Measurements from ENCODE around the gene SPIRE2. TPM values are rescaled to one million over a fixed set of nuclear protein-coding genes. Genes with fewer than 3 reads are reported as not detected.

The SPIRE2 gene
- total and polyA plus RNA-seq, 2 of the 4 experiments (the other 2 are of a cell fraction), result 0.72 to 1.9 TPM

DNA sequence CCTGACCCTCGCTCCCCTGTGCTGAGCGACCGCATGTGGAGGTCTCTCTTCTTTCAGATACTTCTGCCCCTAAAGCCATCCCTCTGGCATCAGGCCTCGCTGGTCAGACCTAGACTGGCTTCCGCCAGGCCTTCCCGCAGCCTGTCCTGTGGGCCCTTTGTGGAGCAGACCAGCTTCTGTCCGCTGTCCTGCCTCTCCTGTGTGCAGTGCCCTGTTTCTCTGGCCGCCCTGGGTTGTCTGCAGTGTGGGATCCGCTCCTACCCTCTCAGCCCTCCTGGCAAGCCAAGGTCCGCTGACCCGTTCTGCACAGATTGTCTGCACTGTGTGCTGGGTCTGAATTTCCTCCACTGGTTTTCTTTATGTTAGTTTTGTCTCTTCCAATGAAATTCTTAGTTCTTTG lies 68.9 kb downstream of the SPIRE2 start:
- TF ChIP-seq SMC3 (IDR thresholded peaks at IDR 0.05; ENCODE audit: low read depth, low read length) (no peak), RAD21 (IDR thresholded peaks at IDR 0.05; ENCODE audit: low read length) (no peak), CEBPB (IDR thresholded peaks at IDR 0.05; ENCODE audit: low read depth, low read length) (no peak), MAFK (IDR thresholded peaks at IDR 0.05; ENCODE audit: low read depth, low read length) (no peak), MAZ (IDR thresholded peaks at IDR 0.05; ENCODE audit: borderline replicate concordance, low read depth, low read length) (no peak), RCOR1 (IDR thresholded peaks at IDR 0.05; ENCODE audit: insufficient replicate concordance, low read length) (no peak), NFE2L2 (IDR thresholded peaks at IDR 0.05; ENCODE audit: low read depth, low read length) (no peak), RFX5 (IDR thresholded peaks at IDR 0.05; ENCODE audit: low read depth, low read length) (no peak), CHD1 (IDR thresholded peaks at IDR 0.05; ENCODE audit: low read depth, low read length) (no peak), MXI1 (IDR thresholded peaks at IDR 0.05; ENCODE audit: borderline replicate concordance, low read depth, low read length) (no peak), POLR2A (IDR thresholded peaks at IDR 0.05; ENCODE audit: low read depth, low read length) (no peak), FOS (IDR thresholded peaks at IDR 0.05; ENCODE audit: low read depth, low read length) (no peak), BHLHE40 (IDR thresholded peaks at IDR 0.05; ENCODE audit: low read depth, low read length) (no peak)
- TF ChIP-seq, protein P1, sequence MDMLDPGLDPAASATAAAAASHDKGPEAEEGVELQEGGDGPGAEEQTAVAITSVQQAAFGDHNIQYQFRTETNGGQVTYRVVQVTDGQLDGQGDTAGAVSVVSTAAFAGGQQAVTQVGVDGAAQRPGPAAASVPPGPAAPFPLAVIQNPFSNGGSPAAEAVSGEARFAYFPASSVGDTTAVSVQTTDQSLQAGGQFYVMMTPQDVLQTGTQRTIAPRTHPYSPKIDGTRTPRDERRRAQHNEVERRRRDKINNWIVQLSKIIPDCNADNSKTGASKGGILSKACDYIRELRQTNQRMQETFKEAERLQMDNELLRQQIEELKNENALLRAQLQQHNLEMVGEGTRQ (IDR thresholded peaks at IDR 0.05; ENCODE audit: low read depth, low read length), result no peak
- TF ChIP-seq, protein P2, sequence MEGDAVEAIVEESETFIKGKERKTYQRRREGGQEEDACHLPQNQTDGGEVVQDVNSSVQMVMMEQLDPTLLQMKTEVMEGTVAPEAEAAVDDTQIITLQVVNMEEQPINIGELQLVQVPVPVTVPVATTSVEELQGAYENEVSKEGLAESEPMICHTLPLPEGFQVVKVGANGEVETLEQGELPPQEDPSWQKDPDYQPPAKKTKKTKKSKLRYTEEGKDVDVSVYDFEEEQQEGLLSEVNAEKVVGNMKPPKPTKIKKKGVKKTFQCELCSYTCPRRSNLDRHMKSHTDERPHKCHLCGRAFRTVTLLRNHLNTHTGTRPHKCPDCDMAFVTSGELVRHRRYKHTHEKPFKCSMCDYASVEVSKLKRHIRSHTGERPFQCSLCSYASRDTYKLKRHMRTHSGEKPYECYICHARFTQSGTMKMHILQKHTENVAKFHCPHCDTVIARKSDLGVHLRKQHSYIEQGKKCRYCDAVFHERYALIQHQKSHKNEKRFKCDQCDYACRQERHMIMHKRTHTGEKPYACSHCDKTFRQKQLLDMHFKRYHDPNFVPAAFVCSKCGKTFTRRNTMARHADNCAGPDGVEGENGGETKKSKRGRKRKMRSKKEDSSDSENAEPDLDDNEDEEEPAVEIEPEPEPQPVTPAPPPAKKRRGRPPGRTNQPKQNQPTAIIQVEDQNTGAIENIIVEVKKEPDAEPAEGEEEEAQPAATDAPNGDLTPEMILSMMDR (conservative IDR thresholded peaks at IDR 0.05; ENCODE audit: low read depth, low read length), result no peak
- TF ChIP-seq, protein P3, sequence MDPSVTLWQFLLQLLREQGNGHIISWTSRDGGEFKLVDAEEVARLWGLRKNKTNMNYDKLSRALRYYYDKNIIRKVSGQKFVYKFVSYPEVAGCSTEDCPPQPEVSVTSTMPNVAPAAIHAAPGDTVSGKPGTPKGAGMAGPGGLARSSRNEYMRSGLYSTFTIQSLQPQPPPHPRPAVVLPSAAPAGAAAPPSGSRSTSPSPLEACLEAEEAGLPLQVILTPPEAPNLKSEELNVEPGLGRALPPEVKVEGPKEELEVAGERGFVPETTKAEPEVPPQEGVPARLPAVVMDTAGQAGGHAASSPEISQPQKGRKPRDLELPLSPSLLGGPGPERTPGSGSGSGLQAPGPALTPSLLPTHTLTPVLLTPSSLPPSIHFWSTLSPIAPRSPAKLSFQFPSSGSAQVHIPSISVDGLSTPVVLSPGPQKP (IDR thresholded peaks at IDR 0.05; ENCODE audit: borderline replicate concordance, low read depth, low read length), result no peak
- dilution Hi-C loops (cut with HindIII; ENCODE audit: low sequenced_read_pairs, unreplicated experiment) (no loop called here), intact Hi-C loops (cut with micrococcal nuclease) (no loop called here), in situ Hi-C loops (cut with MboI; ENCODE audit: low sequenced_read_pairs) (no loop called here)
- Histone ChIP-seq H3K4me2 (ENCODE audit: low read depth, low read length) (no peak overlapping the region), H3K27me3 (ENCODE audit: control insufficient read depth, insufficient read depth, low read length) (no peaks in the 10 kb centered on the region), H3K36me3 (ENCODE audit: control insufficient read depth, insufficient read depth, low read length) (peaks cover 67% of the 10 kb centered on the region), H4K8ac (ENCODE audit: low read depth in 2 of 2, low read length in 2 of 2) (no peak overlapping the region), H2BK20ac (ENCODE audit: low read depth, low read length) (no peak overlapping the region), H2BK15ac (ENCODE audit: low read depth, low read length) (no peak overlapping the region), H3K14ac (replicated peaks; ENCODE audit: low read depth, low read length) (no peak overlapping the region), H4K20me1 (ENCODE audit: insufficient read depth, low read length) (peaks cover 28% of the 10 kb centered on the region), H3K9me1 (ENCODE audit: insufficient read depth, low read length) (peaks cover 4% of the 10 kb centered on the region), H4K91ac (ENCODE audit: insufficient read depth, low read depth, low read length) (no peak overlapping the region), H3K4me1 (ENCODE audit: control insufficient read depth, insufficient read depth, low read length) (no peaks in the 10 kb centered on the region), H3K9me3 (ENCODE audit: control insufficient read depth, insufficient read depth, low read length) (no peaks in the 10 kb centered on the region), H3K9ac (ENCODE audit: low read depth, low read length) (no peak overlapping the region), H3K23ac (ENCODE audit: low read depth, low read length) (no peak overlapping the region), H3K4ac (ENCODE audit: low read depth, low read length) (no peak overlapping the region), H2BK120ac (ENCODE audit: low read depth, low read length) (no peak overlapping the region), H4K5ac (ENCODE audit: low read depth, low read length) (no peak overlapping the region), H3K27ac (ENCODE audit: insufficient read depth, low read length) (no peak overlapping the region), H2AK5ac (ENCODE audit: low read depth, low read length) (no peak overlapping the region), H3K56ac (ENCODE audit: extremely low read depth, insufficient read depth, low read length) (no peak overlapping the region), H3K4me3 (ENCODE audit: insufficient read depth, low read depth, low read length) (no peak overlapping the region), H3K79me1 (ENCODE audit: low read depth in 1 of 2, low read length in 2 of 2) (peaks cover 8 to 49% of the 10 kb centered on the region in 2 experiments), H2AFZ (replicated peaks; ENCODE audit: low read length, poor library complexity) (no peak overlapping the region), H3K18ac (ENCODE audit: low read depth, low read length) (no peak overlapping the region), H2BK5ac (ENCODE audit: low read depth, low read length, poor library complexity, severe bottlenecking) (no peak overlapping the region), H2AK9ac (replicated peaks; ENCODE audit: low read depth, low read length, poor library complexity) (no peak overlapping the region)
- no TSS peak for BruUV-seq (replicated peaks)
- POLR2A ChIA-PET (ENCODE audit: unreplicated experiment), result no interaction called here
- 100% methylated on average over 2 of the region's 11 CpGs; no CpG with 5 or more reads in 1 of the 2 experiments for WGBS, 2 experiments (ENCODE audit: extremely low coverage in 2 of 2, insufficient read length in 1 of 2)
- DNase-seq (no peak), ATAC-seq (ENCODE audit: low read depth) (no peak)
- CTCF ChIA-PET, result no interaction called here

Measured in IMR-90 (cell line).